Psoas muscle (tissue), 8 donors: ENCODE data around the gene CACNA2D4. TPM values are rescaled to one million over a fixed set of nuclear protein-coding genes. Genes with fewer than 3 reads are reported as not detected.

Experiments used
- ATAC-seq, 4 donors: fragments of 200-7000 bp; cut with Tn5 transposase; one replicate each; pipeline ENCODE4 v1.9.1; 2020; ENCODE audit warnings: moderate library complexity in 3 of 4, mild to moderate bottlenecking in 2 of 4
- DNase-seq, 2 donors: peaks; one replicate each; pipeline ENCODE4 v3.0.0-alpha.2; 2020
- H3K27ac ChIP-seq: fragments of 200-600 bp; one replicate; pipeline ENCODE4 v1.8.0; 2022
- H3K27me3 ChIP-seq, 3 donors: fragments of 200-600 bp in 1 of 3; one replicate each; pipeline versions ENCODE4 v1.6.1 to v1.8.0; 2013 to 2022; ENCODE audit warnings: low read length in 2 of 3, mild to moderate bottlenecking in 2 of 3, moderate library complexity in 1 of 3; ENCODE audit not compliant: insufficient read depth in 3 of 3
- H3K36me3 ChIP-seq, 2 donors: fragments of 200-600 bp in 1 of 2; one replicate each; pipeline versions ENCODE4 v1.6.1 to v1.8.0; 2013 to 2022; ENCODE audit warnings: low read depth in 1 of 2, mild to moderate bottlenecking in 1 of 2, moderate library complexity in 1 of 2; ENCODE audit not compliant: insufficient read depth in 1 of 2
- H3K4me1 ChIP-seq: fragments of 200-600 bp; one replicate; pipeline ENCODE4 v1.8.0; 2022
- H3K4me3 ChIP-seq: fragments of 200-600 bp; one replicate; pipeline ENCODE4 v1.8.0; 2022; ENCODE audit warnings: mild to moderate bottlenecking
- H3K9me3 ChIP-seq: fragments of 200-600 bp; one replicate; pipeline ENCODE4 v1.8.0; 2022
- CTCF ChIP-seq: fragments of 200-600 bp; IDR thresholded peaks from one replicate; pipeline ENCODE4 v1.8.0; 2022; ENCODE audit warnings: antibody characterized with exemption
- WGBS, 3 donors: extraction: QIAGEN DNeasy Blood & Tissue Kit; methylation state at CpG; one replicate each; pipeline versions ENCODE4 v1.1.6 to v1.1.7; 2013; 5-methylcytosine and 5-hydroxymethylcytosine counted together
- intact Hi-C, 2 donors: fragments of 100-400 bp; cut with DNase I; formaldehyde crosslinking; loops; one replicate each; pipeline versions ENCODE4 v1.11.0 to v1.14.2; 2022
- polyA plus RNA-seq, 3 donors: library from polyadenylated mRNA; stranded (reverse); fragments of 200-250 nt; gene quantifications; one replicate each; pipeline ENCODE4 v1.2.3, GENCODE V29; 2013
- total RNA-seq, 4 donors: library from RNA; stranded (reverse); fragmentation: NEBNext Ultra II Directional in 2 of 4; extraction: Animal tissue kit (Norgen Biotek cat#: 25700) in 2 of 4; gene quantifications; one replicate each; pipeline versions ENCODE4 v1.2.1 to v1.2.4, GENCODE V29; 2021 to 2023
- donor health status: healthy with polysubstance abuse.
- donor health status: DM: no; HTN: no; CAD: no; lungs with moderate emphysema.
- donor health status: Bipolar disorder and iron deficiency.
- donor health status: healthy.
- donor health status: DM: yes; HTN: yes; CAD: no.
- donor health status: DM: no; HTN: no; CAD: no.
- donor health status: DM: no; HTN: no; CAD: no.
- donor health status: DM: yes; HTN: yes; CAD: no.

CACNA2D4 gene
- total and polyA plus RNA-seq, 7 donors, result 0.74 to 1.8 (median 0.93) TPM

- WGBS, 3 donors, result 69 to 74% (median 72%) methylated on average over 16 of the region's 16 CpGs
- no peak for TF ChIP-seq CTCF
- Histone ChIP-seq H3K4me1 (no peaks in the 10 kb centered on the region), H3K27ac (no peak overlapping the region), H3K4me3 (no peak overlapping the region), H3K36me3 (no peaks in the 10 kb centered on the region), H3K27me3 (peaks cover 0 to 6% (median 2%) of the 10 kb centered on the region in 3 donors), H3K9me3 (no peaks in the 10 kb centered on the region)
- DNase-seq, result no peak
- intact Hi-C loops, result no loop called here
- ATAC-seq, result no peak
Measured at GRCh38 chr12:1842905-1843640, 75.4 kb downstream of the CACNA2D4 start.

GRCh38 chr12:1842183-1842904, 76.1 kb downstream of the CACNA2D4 start:
- H3K27me3 ChIP-seq, result peaks cover 0 to 7% (median 2%) of the 10 kb centered on the region in 3 donors
- no peaks in the 10 kb centered on the region for H3K4me1 ChIP-seq
- intact Hi-C loops, result no loop called here
- DNase-seq (no peak), ATAC-seq (no peak)
- no peak overlapping the region for H3K27ac ChIP-seq
- H3K9me3 ChIP-seq, result no peaks in the 10 kb centered on the region
- no peak for TF ChIP-seq CTCF
- no peak overlapping the region for H3K4me3 ChIP-seq
- no peaks in the 10 kb centered on the region for H3K36me3 ChIP-seq
- 76 to 85% (median 77%) methylated on average over 18 of the region's 18 CpGs for WGBS, 3 donors

- H3K27ac ChIP-seq, result no peak overlapping the region
- no peak for DNase-seq
- 75 to 79% (median 78%) methylated on average over 13 of the region's 13 CpGs for WGBS, 3 donors
- no peak for ATAC-seq
- no peaks in the 10 kb centered on the region for H3K9me3 ChIP-seq
- intact Hi-C loops, result no loop called here
- no peaks in the 10 kb centered on the region for H3K36me3 ChIP-seq
- TF ChIP-seq CTCF, result no peak
- H3K27me3 ChIP-seq, result peaks cover 0 to 10% (median 2%) of the 10 kb centered on the region in 3 donors
- no peaks in the 10 kb centered on the region for H3K4me1 ChIP-seq
- no peak overlapping the region for H3K4me3 ChIP-seq
Measured at GRCh38 chr12:1841586-1842182, 76.8 kb downstream of the CACNA2D4 start.

- ATAC-seq, result no peak
- Histone ChIP-seq H3K9me3 (no peaks in the 10 kb centered on the region), H3K27me3 (peaks cover 0 to 12% (median 4%) of the 10 kb centered on the region in 3 donors), H3K4me3 (no peak overlapping the region), H3K4me1 (no peaks in the 10 kb centered on the region), H3K27ac (no peak overlapping the region), H3K36me3 (no peaks in the 10 kb centered on the region)
- DNase-seq, result no peak
- WGBS, 3 donors, result 84 to 86% (median 86%) methylated on average over 16 of the region's 16 CpGs
- TF ChIP-seq CTCF, result no peak
- intact Hi-C loops, result no loop called here
Measured at GRCh38 chr12:1840981-1841425, 77.4 kb downstream of the CACNA2D4 start.
